ENCODE data around the gene HOXB9. TPM values are rescaled to one million over a fixed set of nuclear protein-coding genes. Genes with fewer than 3 reads are reported as not detected.

HOXB9 gene
- total RNA-seq, 2 experiments from 2014 or later, result not detected

DNA sequence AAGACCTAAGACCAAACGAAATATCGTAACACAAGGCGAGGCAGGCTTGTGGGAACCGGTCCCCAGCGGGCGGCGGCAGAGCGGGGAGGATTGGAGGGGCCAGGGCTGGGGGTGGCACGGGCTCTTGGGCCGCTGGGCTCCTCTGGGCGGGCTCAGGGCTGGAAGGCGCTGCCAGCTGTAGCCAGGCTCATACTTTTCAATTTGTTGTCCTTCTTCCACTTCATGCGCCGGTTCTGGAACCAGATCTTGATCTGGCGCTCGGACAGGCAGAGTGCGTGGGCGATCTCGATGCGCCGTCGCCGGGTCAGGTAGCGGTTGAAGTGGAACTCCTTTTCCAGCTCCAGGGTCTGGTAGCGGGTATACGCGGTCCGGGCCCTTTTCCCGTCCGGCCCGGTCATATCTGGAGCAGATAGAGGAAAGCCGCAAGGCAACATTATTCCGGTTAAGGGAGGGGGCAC, 34.1 kb downstream of the HOXB9 start:
- H3K4me1 Mint-ChIP-seq (ENCODE audit: low read depth), result peaks cover 27% of the 10 kb centered on the region
- DNase-seq, result no peak
- no peak overlapping the region for H3K27ac Mint-ChIP-seq
- peaks cover 85 to 95% of the 10 kb centered on the region in 2 experiments for H3K27me3 ChIP-seq (ENCODE audit: control insufficient read depth in 1 of 2, insufficient read depth in 2 of 2, low read length in 2 of 2)
- H3K9me3 ChIP-seq (ENCODE audit: control insufficient read depth in 1 of 2, insufficient read depth in 1 of 2, low read length in 2 of 2), result peaks cover 0 to 15% of the 10 kb centered on the region in 2 experiments
- TF ChIP-seq, protein P1, sequence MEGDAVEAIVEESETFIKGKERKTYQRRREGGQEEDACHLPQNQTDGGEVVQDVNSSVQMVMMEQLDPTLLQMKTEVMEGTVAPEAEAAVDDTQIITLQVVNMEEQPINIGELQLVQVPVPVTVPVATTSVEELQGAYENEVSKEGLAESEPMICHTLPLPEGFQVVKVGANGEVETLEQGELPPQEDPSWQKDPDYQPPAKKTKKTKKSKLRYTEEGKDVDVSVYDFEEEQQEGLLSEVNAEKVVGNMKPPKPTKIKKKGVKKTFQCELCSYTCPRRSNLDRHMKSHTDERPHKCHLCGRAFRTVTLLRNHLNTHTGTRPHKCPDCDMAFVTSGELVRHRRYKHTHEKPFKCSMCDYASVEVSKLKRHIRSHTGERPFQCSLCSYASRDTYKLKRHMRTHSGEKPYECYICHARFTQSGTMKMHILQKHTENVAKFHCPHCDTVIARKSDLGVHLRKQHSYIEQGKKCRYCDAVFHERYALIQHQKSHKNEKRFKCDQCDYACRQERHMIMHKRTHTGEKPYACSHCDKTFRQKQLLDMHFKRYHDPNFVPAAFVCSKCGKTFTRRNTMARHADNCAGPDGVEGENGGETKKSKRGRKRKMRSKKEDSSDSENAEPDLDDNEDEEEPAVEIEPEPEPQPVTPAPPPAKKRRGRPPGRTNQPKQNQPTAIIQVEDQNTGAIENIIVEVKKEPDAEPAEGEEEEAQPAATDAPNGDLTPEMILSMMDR (IDR thresholded peaks at IDR 0.05), result no peak
- no peaks in the 10 kb centered on the region for H3K36me3 Mint-ChIP-seq (ENCODE audit: low read depth)
- ATAC-seq (ENCODE audit: poor library complexity), result no peak
- no peak overlapping the region for H3K27ac ChIP-seq (ENCODE audit: low read depth in 1 of 2, low read length in 2 of 2)
- peaks cover 98% of the 10 kb centered on the region for H3K27me3 Mint-ChIP-seq
- no peaks in the 10 kb centered on the region for H3K36me3 ChIP-seq (ENCODE audit: insufficient read depth, low read length)
- intact Hi-C loops (cut with DNase I, micrococcal nuclease), result loop anchor here (2.0 to 5.0 kb wide), 5 partner anchors 99 to 510 kb away; no protein-coding TSS in a partner anchor
- H3K4me3 ChIP-seq (ENCODE audit: low read length), result no peak overlapping the region
- POLR2A ChIA-PET, result interaction anchor here (1.1 kb wide), 1 partner anchor 51 kb away, joined by 6 read pairs; no protein-coding TSS in a partner anchor
- peaks cover 42% of the 10 kb centered on the region for H3K4me1 ChIP-seq (ENCODE audit: insufficient read depth, low read length)
- no peak overlapping the region for H3K4me3 Mint-ChIP-seq
- H3K9me3 Mint-ChIP-seq, result no peaks in the 10 kb centered on the region
- CTCF ChIA-PET, result interaction anchor here (1.3 to 5.0 kb wide), 8 partner anchors 22 to 284 kb away, joined by 4 to 24 read pairs (median 13); no protein-coding TSS in a partner anchor

DNA sequence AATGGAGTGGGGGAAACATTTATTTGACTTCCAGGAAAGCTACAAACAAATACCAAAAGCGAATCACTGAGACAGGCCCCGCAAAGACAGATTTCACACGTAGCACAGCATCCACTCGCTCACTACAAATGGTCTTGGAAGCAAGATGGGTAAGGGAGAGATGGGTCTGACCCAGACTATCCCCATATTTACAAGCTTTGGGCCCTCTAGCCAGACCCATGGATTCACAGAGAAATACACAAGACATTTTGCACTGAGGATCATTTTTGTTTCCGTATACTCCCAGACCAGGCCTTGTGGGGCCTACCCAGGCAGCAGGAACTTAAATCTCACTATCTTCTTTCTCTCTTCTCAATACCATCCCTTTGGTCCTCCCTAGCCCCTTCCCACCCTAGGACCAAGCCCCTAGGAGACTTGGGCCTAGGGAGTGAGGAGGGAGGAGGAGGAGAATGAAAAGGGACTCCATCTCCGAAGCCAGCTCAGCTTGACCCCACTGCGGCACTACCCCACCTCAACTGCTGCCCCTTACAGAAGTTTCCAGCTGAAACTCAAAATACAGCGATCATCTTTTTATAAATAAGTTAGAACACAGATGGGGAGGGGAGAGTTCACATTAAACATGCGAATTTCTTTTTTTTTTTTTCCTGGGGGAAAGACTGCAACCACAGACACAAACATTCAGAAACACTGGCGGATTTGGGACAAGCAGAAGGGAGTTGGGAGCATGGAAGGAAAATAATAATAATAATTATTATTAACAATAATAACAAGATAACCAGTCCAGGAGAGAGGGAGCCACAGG, 34.7 kb downstream of the HOXB9 start:
- Mint-ChIP-seq H3K4me1 (ENCODE audit: low read depth) (peaks cover 22% of the 10 kb centered on the region), H3K27me3 (peaks cover 98% of the 10 kb centered on the region), H3K36me3 (ENCODE audit: low read depth) (no peaks in the 10 kb centered on the region), H3K27ac (no peak overlapping the region), H3K9me3 (no peaks in the 10 kb centered on the region), H3K4me3 (peak overlapping the region; percentile 49)
- TF ChIP-seq, protein P1 (IDR thresholded peaks at IDR 0.05), result no peak
- Histone ChIP-seq H3K27ac (ENCODE audit: low read depth in 1 of 2, low read length in 2 of 2) (no peak overlapping the region), H3K9me3 (ENCODE audit: control insufficient read depth in 1 of 2, insufficient read depth in 1 of 2, low read length in 2 of 2) (peaks cover 0 to 13% of the 10 kb centered on the region in 2 experiments), H3K27me3 (ENCODE audit: control insufficient read depth in 1 of 2, insufficient read depth in 2 of 2, low read length in 2 of 2) (peaks cover 83 to 95% of the 10 kb centered on the region in 2 experiments), H3K4me1 (ENCODE audit: insufficient read depth, low read length) (peaks cover 37% of the 10 kb centered on the region), H3K36me3 (ENCODE audit: insufficient read depth, low read length) (no peaks in the 10 kb centered on the region), H3K4me3 (ENCODE audit: low read length) (no peak overlapping the region)
- CTCF ChIA-PET, result interaction anchor here (0.6 to 3.3 kb wide), 4 partner anchors 27 to 257 kb away, joined by 3 to 23 read pairs (median 6); no protein-coding TSS in a partner anchor
- intact Hi-C loops (cut with DNase I, micrococcal nuclease), result loop anchor here (2.0 to 5.0 kb wide), 5 partner anchors 99 to 509 kb away; no protein-coding TSS in a partner anchor
- no peak for DNase-seq
- POLR2A ChIA-PET, result no interaction called here
- no peak for ATAC-seq (ENCODE audit: poor library complexity)

DNA sequence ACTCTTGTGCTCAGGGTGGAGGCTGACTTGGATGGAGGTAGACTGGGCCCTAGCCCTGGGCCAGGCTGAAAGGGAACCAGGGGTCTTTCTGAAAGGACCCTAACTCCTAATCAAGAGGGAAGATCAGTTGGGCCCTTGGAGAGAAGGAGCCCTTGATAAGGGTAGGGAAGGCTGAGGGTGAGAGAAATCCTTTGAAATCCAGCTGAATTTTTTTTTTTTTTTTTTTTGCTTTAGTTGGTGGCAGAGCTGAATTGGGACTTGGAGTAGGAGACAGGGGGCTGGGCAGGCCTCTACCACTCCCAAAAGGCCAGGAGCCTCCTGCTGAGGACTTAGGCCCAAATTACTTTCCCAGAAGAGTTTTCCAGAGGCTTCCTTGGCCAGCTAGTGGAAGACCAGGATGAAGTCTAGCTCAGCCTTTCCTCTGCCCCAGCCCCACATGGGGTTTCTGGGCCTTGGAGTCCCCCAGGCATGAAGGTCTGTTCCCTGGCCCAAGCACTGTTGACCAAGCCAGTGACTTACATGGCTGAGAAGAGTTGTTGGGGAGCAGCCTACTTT, 35.5 kb downstream of the HOXB9 start:
- ATAC-seq (ENCODE audit: poor library complexity), result no peak
- DNase-seq, result no peak
- no peaks in the 10 kb centered on the region for H3K9me3 Mint-ChIP-seq
- TF ChIP-seq, protein P1 (IDR thresholded peaks at IDR 0.05), result no peak
- no peak overlapping the region for H3K4me3 ChIP-seq (ENCODE audit: low read length)
- H3K27me3 Mint-ChIP-seq, result peaks cover 98% of the 10 kb centered on the region
- no peak overlapping the region for H3K27ac ChIP-seq (ENCODE audit: low read depth in 1 of 2, low read length in 2 of 2)
- peaks cover 26% of the 10 kb centered on the region for H3K4me1 Mint-ChIP-seq (ENCODE audit: low read depth)
- ChIA-PET CTCF (interaction anchor here (1.2 kb wide), 1 partner anchor 28 kb away, joined by 3 read pairs; no protein-coding TSS in a partner anchor), POLR2A (interaction anchor here (1.3 kb wide), 1 partner anchor 328 kb away, joined by 5 read pairs; no protein-coding TSS in a partner anchor)
- H3K27me3 ChIP-seq (ENCODE audit: control insufficient read depth in 1 of 2, insufficient read depth in 2 of 2, low read length in 2 of 2), result peaks cover 82 to 95% of the 10 kb centered on the region in 2 experiments
- peak overlapping the region; percentile 49 for H3K4me3 Mint-ChIP-seq
- H3K4me1 ChIP-seq (ENCODE audit: insufficient read depth, low read length), result peaks cover 37% of the 10 kb centered on the region
- peaks cover 0 to 7% of the 10 kb centered on the region in 2 experiments for H3K9me3 ChIP-seq (ENCODE audit: control insufficient read depth in 1 of 2, insufficient read depth in 1 of 2, low read length in 2 of 2)
- no peaks in the 10 kb centered on the region for H3K36me3 Mint-ChIP-seq (ENCODE audit: low read depth)
- H3K27ac Mint-ChIP-seq, result no peak overlapping the region
- intact Hi-C loops (cut with DNase I, micrococcal nuclease), result loop anchor here (5.0 kb wide), 3 partner anchors 98 to 508 kb away; no protein-coding TSS in a partner anchor
- H3K36me3 ChIP-seq (ENCODE audit: insufficient read depth, low read length), result no peaks in the 10 kb centered on the region

All from CD4-positive, alpha-beta T cell (primary cell).